ENCODE data around the gene COX17.
A peak's percentile ranks its signal among the peaks of the same experiment; 100 is the strongest.
"Not testable (repeated sequence)": the region's sequence is repeated elsewhere in the genome, so short reads cannot be mapped to it uniquely, and the experiment has no call there.

The COX17 gene, protein sequence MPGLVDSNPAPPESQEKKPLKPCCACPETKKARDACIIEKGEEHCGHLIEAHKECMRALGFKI

GRCh38 chr3:119676771-119677640, at the start of gene COX17:
Gene COX17, minus strand, starts transcription at chr3:119677406. Its CDS starts 96 bp downstream, at chr3:119677310.
- peak; percentile 99 for DNase-seq

- no peak for DNase-seq
Observed at GRCh38 chr3:119726909-119727308, 49.7 kb upstream of the COX17 start.

- no peak for DNase-seq
Observed at GRCh38 chr3:119723022-119723421, 45.8 kb upstream of the COX17 start.

GRCh38 chr3:119717520-119717919, 40.3 kb upstream of the COX17 start:
- no peak for DNase-seq

- DNase-seq = no peak
Observed at GRCh38 chr3:119716998-119717397, 39.8 kb upstream of the COX17 start.

GRCh38 chr3:119715105-119715504, 37.9 kb upstream of the COX17 start:
- no peak for DNase-seq

DNA sequence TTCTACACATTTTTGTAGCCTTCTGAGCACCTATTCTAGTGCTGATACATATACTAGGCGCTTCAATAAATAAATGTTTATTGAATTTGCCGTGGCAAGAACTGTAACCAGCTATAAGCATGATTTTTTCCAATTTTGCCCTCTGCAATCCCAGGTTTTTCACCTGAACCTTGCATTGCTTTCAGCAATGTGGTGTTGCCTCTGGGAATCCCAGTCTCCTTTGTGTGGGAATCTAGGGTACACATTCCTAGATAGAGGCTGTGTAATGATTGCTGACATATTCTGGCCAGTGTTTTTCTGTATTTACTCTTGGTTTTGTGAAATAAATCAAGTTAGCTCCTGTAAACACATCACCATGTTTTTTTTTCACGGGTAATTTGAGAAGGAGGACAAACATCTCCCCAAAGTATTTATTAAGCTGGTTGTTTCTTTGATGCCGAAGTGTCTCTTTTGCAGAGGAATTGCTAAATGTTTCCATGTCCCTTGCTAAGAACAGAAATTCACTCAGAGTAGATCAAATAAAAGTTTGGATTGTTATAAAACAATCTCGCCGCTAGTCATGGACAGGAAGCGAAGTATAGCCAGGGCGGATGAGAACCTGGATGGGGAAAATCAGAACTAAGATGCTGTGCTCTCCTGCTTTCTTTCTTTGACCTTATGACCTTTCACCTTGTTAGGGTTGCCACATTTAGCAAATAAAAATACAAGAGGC, 26.8 kb upstream of the COX17 start:
- DNase-seq = no peak

DNA sequence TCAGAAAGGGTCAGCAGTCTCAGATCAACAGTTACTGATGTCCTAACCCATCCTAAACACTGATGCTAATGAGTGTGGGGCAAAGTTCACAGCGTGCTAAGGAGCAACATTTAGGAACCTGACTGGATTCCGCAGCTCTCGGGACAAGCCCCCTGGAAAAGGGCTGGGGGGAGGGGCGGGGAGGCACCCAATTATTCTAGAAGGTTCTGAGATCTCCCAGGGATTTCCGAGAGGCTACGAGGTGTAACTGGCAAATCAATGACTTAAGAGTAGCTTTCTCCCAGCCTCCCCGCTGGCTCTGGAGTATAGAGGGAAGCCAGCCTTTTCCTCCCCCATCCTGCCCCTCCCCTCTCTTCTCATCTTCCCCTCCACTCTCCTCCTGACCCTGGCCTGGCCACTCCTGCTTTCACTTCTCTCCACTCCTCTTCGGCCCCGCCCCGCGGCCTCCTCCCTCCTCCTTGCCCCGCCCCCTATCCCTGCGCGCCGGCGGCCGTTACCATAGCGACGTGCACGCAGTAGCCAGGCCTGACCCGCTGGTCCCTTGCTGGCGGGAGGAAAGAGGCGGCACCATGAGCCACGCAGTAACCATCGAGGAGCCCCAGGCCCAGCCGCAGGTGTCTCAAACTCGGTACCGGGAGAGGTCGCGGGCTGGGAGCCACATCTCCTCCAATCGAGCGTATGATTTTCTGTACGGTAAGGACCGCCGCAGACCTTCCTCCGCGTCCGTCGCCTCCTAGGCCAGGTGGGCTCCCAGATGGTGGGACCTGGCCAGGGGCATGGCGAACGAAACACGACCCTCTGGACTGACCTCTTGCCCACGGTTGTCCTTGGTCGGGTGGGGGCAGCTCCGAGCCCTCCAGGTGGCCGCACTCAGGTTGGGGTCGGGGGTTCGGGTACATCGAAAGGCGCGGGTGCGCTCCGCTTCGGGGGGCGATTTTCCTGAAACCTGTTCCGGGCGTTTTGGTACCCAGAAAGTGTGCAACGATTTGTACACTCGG, 25.6 kb upstream of the COX17 start, which contains the start of gene CFAP91:
Gene CFAP91 (plus strand): TSS at position 493 of the 998 bp plus-strand sequence. CDS start 77 bp downstream, at position 570.
- DNase-seq = peak; percentile 95

GRCh38 chr3:119700920-119701734, 23.9 kb upstream of the COX17 start:
- no peak for DNase-seq

- DNase-seq = peak; percentile 61
Observed at GRCh38 chr3:119700269-119700919, 23.2 kb upstream of the COX17 start.

- no peak for DNase-seq
Observed at GRCh38 chr3:119697394-119697793, 20.2 kb upstream of the COX17 start.

- DNase-seq = no peak
Observed at GRCh38 chr3:119695480-119695879, 18.3 kb upstream of the COX17 start.

DNA sequence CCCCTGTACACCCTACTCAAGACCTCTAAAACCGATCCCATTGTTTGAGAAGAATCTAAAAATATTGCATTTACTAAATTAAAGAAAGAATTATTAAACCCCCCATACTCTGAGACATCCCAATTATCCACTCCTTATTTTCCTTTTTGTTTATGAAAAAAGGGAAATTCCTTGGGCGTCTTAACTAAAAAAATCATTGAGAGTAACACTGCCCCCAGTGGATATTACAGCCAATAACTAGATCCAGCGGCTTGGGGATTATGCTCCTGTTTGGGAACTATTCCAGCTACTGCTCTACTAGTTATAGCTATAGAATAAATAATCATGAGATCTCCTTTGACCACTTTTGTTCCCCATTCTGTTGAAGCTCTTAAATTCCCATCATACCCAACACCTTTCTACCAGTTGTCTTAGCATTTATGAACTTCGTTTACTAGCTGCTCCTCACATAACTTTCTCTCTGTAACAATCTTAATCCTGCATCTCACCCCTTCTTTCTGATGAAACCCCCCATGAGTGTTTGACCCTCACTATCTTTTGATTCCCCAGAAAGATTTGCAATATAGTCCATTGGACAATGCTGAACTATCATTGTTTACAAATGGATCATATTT, 12.9 kb upstream of the COX17 start:
- no peak for DNase-seq

DNA sequence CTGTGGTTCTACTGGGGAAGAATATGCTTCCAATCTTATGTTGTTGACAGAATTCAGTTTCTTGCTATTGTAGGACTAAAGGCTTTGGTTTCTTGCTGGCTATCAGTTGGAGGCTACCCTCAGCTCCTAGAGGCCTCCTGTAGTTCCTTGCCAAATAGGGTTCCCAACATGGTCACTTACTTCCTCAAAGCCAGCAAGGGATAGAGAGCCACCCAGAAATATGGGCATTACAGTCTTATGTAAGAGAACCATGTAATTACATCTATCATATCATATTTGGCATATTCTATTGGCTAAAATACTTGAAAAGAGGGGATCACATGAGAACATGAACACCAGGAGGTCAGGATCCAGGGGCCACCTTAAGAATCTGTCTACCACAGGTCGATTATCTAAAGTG, 6.2 kb upstream of the COX17 start:
- no peak for DNase-seq

DNA sequence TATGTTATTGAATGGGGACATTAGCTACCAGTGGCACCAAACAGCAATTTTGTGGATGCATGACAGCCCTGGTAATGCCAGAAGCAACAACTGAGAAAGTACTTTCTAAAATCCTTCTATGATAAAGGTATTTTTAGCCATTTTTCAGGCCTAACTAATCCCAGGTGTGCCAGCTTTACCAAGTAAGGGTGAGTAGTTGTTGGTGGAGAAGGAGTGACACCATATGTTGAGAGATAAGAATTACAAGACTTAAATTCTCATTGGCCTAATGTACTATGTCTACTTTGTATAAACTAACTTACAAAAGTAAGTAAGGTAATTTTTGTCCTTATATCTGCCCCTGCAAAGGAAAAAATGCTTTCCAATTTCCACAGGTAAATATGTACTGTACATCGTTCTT, 4.1 kb upstream of the COX17 start:
- DNase-seq = no peak

- DNase-seq = no peak
Observed at GRCh38 chr3:119679874-119680273, 2.7 kb upstream of the COX17 start.

- not testable (repeated sequence) for DNase-seq
Observed at GRCh38 chr3:119678209-119678608, 1.0 kb upstream of the COX17 start.

DNA sequence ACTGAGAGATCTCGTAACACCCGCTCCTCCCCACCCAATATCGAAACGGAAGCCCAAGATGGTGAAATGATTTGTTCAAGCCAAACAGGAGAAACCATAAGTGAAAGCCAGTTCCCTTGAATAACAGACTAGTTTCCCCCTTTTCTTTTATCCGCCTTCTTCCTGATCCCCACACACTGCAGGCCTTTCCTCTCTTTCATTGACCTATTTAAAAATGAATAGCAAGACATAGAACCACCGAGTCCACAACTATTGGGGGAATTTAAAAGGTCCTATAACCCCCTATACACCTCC, 382 bp upstream of the COX17 start:
- DNase-seq = no peak

DNA sequence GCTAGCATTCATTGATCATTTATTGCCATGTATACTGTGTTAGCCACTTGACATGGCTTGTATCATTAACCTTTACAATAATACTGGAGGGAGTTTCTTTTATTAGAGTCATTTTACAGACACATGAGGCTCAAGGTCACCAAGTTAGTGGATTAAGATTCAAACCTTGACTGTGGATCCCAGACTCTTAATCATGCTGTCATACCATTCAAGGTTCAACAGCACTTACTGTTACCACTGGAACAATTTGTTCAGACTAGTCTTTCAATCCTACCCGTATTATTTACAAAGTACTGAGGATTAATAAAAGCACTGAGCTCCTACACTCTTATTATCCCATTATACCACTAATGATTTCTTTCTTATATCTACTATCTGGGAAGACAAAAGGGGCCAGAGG, 1.2 kb downstream of the COX17 start:
- DNase-seq = no peak

GRCh38 chr3:119675188-119675874, 1.9 kb downstream of the COX17 start:
- no peak for DNase-seq

All from CD4-positive, alpha-beta T cell treated with Interleukin-15 for 1 hour (primary cell).